K562 (cell line): ENCODE results near the gene DNAJC8. TPM values are rescaled to one million over a fixed set of nuclear protein-coding genes. Genes with fewer than 3 reads are reported as not detected.

ENCODE experiments used
- ATF6 ChIP-seq: sonication (generic); formaldehyde crosslinking; IDR thresholded peaks from 2 replicates; pipeline ENCODE4 v1.4.0; 2020; ENCODE audit warnings: mild to moderate bottlenecking, missing genetic modification reagents
- CREB1 ChIP-seq, 2 experiments: sonication (generic) in 1 of 2; formaldehyde crosslinking in 1 of 2; IDR thresholded peaks; 2 replicates each; pipeline versions ENCODE4 v1.6.1 to v1.8.0; 2012 to 2022; ENCODE audit warnings: inconsistent platforms in 1 of 2, mild to moderate bottlenecking in 1 of 2, missing genetic modification reagents in 1 of 2, moderate library complexity in 1 of 2
- DDX20 ChIP-seq: fragments of 450-650 bp; IDR thresholded peaks from 2 replicates; pipeline ENCODE4 v1.6.1; 2016; ENCODE audit warnings: missing genetic modification characterization, low read depth, mild to moderate bottlenecking, missing compliant biosample characterization, moderate library complexity
- DPF2 ChIP-seq: fragments of 450-650 bp; IDR thresholded peaks from 2 replicates; pipeline ENCODE4 v1.6.1; 2016
- FIP1L1 ChIP-seq: fragments of 200-400 bp; formaldehyde crosslinking; IDR thresholded peaks from 2 replicates; pipeline ENCODE4 v1.6.1; 2018; ENCODE audit warnings: mild to moderate bottlenecking, low read depth, low read length; ENCODE audit not compliant: poor library complexity, severe bottlenecking
- FOXJ2 ChIP-seq: fragments of 200-800 bp; sonication (Bioruptor generic); IDR thresholded peaks from 2 replicates; pipeline ENCODE4 v1.6.1; 2016; ENCODE audit warnings: missing genetic modification characterization, missing compliant biosample characterization
- HSF4 ChIP-seq: fragments of 250-450 bp; sonication (Bioruptor Pico); IDR thresholded peaks from 2 replicates; pipeline ENCODE4 v2.1.2; 2022; ENCODE audit warnings: mild to moderate bottlenecking, moderate library complexity, borderline replicate concordance
- KAT7 ChIP-seq: sonication (generic); formaldehyde crosslinking; IDR thresholded peaks from 2 replicates; pipeline ENCODE4 v1.8.0; 2022; ENCODE audit warnings: missing genetic modification reagents, mild to moderate bottlenecking, borderline replicate concordance
- MAFF ChIP-seq: IDR thresholded peaks from 2 replicates; pipeline ENCODE4 v1.6.1; 2012; ENCODE audit warnings: low read length, improper control_type of control experiment
- MTA3 ChIP-seq: fragments of 450-650 bp; formaldehyde crosslinking; IDR thresholded peaks from 2 replicates; pipeline ENCODE4 v1.6.1; 2017; ENCODE audit warnings: mild to moderate bottlenecking, borderline replicate concordance
- MYNN ChIP-seq, 2 experiments: sonication (generic); formaldehyde crosslinking in 1 of 2; IDR thresholded peaks; 2 replicates each; pipeline versions ENCODE4 v1.5.0 to v1.6.1; 2016 to 2020; ENCODE audit warnings: antibody characterized with exemption in 1 of 2, missing genetic modification reagents in 1 of 2
- NONO ChIP-seq, 2 experiments: fragments of 200-400 bp in 1 of 2; fragments of 450-650 bp in 1 of 2; formaldehyde crosslinking in 1 of 2; IDR thresholded peaks; 2 replicates each; pipeline ENCODE4 v1.6.1; 2017; ENCODE audit warnings: low read depth in 2 of 2, mild to moderate bottlenecking in 2 of 2, moderate library complexity in 2 of 2, low read length in 1 of 2
- NRF1 ChIP-seq, 2 experiments: fragments of 450-650 bp; IDR thresholded peaks in 1 of 2; conservative IDR thresholded peaks in 1 of 2; 2 replicates each; pipeline ENCODE4 v1.6.1; 2014; ENCODE audit warnings: mild to moderate bottlenecking in 2 of 2
- PHF21A ChIP-seq: fragments of 450-650 bp; IDR thresholded peaks from 2 replicates; pipeline ENCODE4 v1.6.1; 2017; ENCODE audit warnings: low read depth, borderline replicate concordance
- SMARCA5 ChIP-seq: fragments of 450-650 bp; IDR thresholded peaks from 2 replicates; pipeline ENCODE4 v1.6.1; 2016
- SMARCC2 ChIP-seq: fragments of 450-650 bp; IDR thresholded peaks from 2 replicates; pipeline ENCODE4 v1.6.1; 2017; ENCODE audit warnings: antibody characterized with exemption, moderate library complexity, mild to moderate bottlenecking, low read depth
- SMARCE1 ChIP-seq: fragments of 450-650 bp; IDR thresholded peaks from 2 replicates; pipeline ENCODE4 v1.7.1; 2016; ENCODE audit warnings: mild to moderate bottlenecking
- SRF ChIP-seq, 2 experiments: fragments of 250-450, 450-650 bp in 1 of 2; sonication (Bioruptor Pico) in 1 of 2; sonication (generic) in 1 of 2; formaldehyde crosslinking; IDR thresholded peaks; 2 replicates each; pipeline versions ENCODE4 v1.5.0 to v1.5.1; 2020 to 2022; ENCODE audit warnings: mild to moderate bottlenecking in 1 of 2, missing genetic modification reagents in 1 of 2
- UBTF ChIP-seq, 2 experiments: IDR thresholded peaks; 2 replicates each; pipeline ENCODE4 v1.6.1; 2012; ENCODE audit warnings: improper control_type of control experiment in 2 of 2, low read depth in 2 of 2, low read length in 2 of 2, borderline replicate concordance in 1 of 2
- ZNF347 ChIP-seq: fragments of 450-650 bp; formaldehyde crosslinking; IDR thresholded peaks from 2 replicates; pipeline ENCODE4 v1.4.0; 2020; ENCODE audit warnings: low read depth, mild to moderate bottlenecking, moderate library complexity
- ZNF76 ChIP-seq: fragments of 250-450 bp; sonication (Bioruptor Pico); IDR thresholded peaks from 2 replicates; pipeline ENCODE4 v1.4.0; 2020; ENCODE audit warnings: mild to moderate bottlenecking, moderate library complexity, borderline replicate concordance
- polyA plus RNA-seq, 8 experiments: library from polyadenylated mRNA; depleted of rRNA in 4 of 8; stranded (reverse) in 5 of 8; unstranded in 3 of 8; fragments of >200 nt; fragmentation: Nextera tagmentation in 2 of 8; fragmentation: Illumina TruSeq in 1 of 8; extraction: Ambion mirVana in 2 of 8; extraction: Trizol in 1 of 8; gene quantifications; 2 replicates each; pipeline versions ENCODE4 v1.2.1 to v1.2.3, GENCODE V29; 2011 to 2014; ENCODE audit warnings: inconsistent platforms in 1 of 8, missing spikeins in 1 of 8
- total RNA-seq, 7 experiments: library from RNA; depleted of rRNA in 6 of 7; stranded (reverse); fragments of >200 nt in 6 of 7; fragmentation: Illumina TruSeq in 2 of 7; extraction: Trizol in 2 of 7; gene quantifications; 2 replicates each; pipeline versions ENCODE4 v1.2.1 to v1.2.3, GENCODE V29; 2011 to 2021; ENCODE audit warnings: low replicate concordance in 1 of 7
- TF ChIP-seq, protein P1 (sequence below): fragments of 450-650 bp; IDR thresholded peaks from 2 replicates; pipeline ENCODE4 v1.6.1; 2016; ENCODE audit warnings: antibody characterized with exemption

The DNAJC8 gene
- total and polyA plus RNA-seq, 9 of the 15 experiments (the other 6 are each of a cell fraction or from before 2014, with no cell fraction given): 143 to 508 (median 209) TPM

- TF ChIP-seq ZNF347 (CRISPR knock-in tag) (no peak), DPF2 (peak; percentile 90), MTA3 (peak; percentile 73; the same call in 1 of the 2 replicates), DDX20 (tag) (no peak), SRF (CRISPR knock-in tag; IDR thresholded peaks at IDR 0.05) (peak in 1 of 2 experiments; percentile 25; a peak in 1 of 4 replicates), SMARCE1 (0 out of 2 replicates have a peak, but pooled peaks have one; percentile 74), PHF21A (peak; percentile 53; the same call in 1 of the 2 replicates), MYNN (IDR thresholded peaks at IDR 0.05) (peak; percentile 78; the same call in 1 of the 2 replicates), MYNN (CRISPR knock-in tag; IDR thresholded peaks at IDR 0.05) (no peak), MAFF (peak; percentile 98), SMARCC2 (peak; percentile 64; the same call in 1 of the 2 replicates), ZNF76 (CRISPR knock-in tag) (no peak), NONO (IDR thresholded peaks at IDR 0.05; ENCODE audit: low read depth in 2 of 2, low read length in 1 of 2) (no peak), HSF4 (CRISPR knock-in tag) (no peak), CREB1 (IDR thresholded peaks at IDR 0.05) (peak; percentile 30; the same call in 1 of the 2 replicates), CREB1 (CRISPR knock-in tag; IDR thresholded peaks at IDR 0.05) (no peak), UBTF (IDR thresholded peaks at IDR 0.05; ENCODE audit: borderline replicate concordance in 1 of 2, low read depth in 2 of 2, low read length in 2 of 2) (peak; percentile 47 to 88; a peak in 1 of 4 replicates), FOXJ2 (tag) (no peak), ATF6 (peak; percentile 80; the same call in 1 of the 2 replicates), NRF1 (conservative IDR thresholded peaks at IDR 0.05 in 1 of 2, IDR thresholded peaks at IDR 0.05 in 1 of 2) (peak; percentile 13 to 50; a peak in 1 of 4 replicates), KAT7 (CRISPR knock-in tag) (0 out of 2 replicates have a peak, but pooled peaks have one; percentile 36), FIP1L1 (no peak), SMARCA5 (no peak)
- TF ChIP-seq, protein P1, sequence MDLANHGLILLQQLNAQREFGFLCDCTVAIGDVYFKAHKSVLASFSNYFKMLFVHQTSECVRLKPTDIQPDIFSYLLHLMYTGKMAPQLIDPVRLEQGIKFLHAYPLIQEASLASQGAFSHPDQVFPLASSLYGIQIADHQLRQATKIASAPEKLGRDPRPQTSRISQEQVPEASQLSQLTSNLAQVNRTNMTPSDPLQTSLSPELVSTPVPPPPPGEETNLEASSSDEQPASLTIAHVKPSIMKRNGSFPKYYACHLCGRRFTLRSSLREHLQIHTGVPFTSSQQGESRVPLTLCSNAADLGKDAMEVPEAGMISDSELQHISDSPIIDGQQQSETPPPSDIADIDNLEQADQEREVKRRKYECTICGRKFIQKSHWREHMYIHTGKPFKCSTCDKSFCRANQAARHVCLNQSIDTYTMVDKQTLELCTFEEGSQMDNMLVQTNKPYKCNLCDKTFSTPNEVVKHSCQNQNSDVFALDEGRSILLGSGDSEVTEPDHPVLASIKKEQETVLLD: peak; percentile 69; the same call in 1 of the 2 replicates
Measured at GRCh38 chr1:28266920-28267322, 34.1 kb upstream of the DNAJC8 start (continued).
